ENCODE data around the gene SUSD4. TPM values are rescaled to one million over a fixed set of nuclear protein-coding genes. Genes with fewer than 3 reads are reported as not detected.

The SUSD4 gene
- total and polyA plus RNA-seq, 9 of the 15 experiments (the other 6 are each of a cell fraction or from before 2014, with no cell fraction given) = 0.06 to 1.7 (median 0.09) TPM; not detected in 4

GRCh38 chr1:223217781-223218180 is 146.2 kb downstream of the SUSD4 start:
- no peaks in the 10 kb centered on the region for H3K9me3 ChIP-seq (replicated peaks; ENCODE audit: control insufficient read depth, insufficient read depth, low read depth, low read length)
- no peak for ATAC-seq
- DNase-seq (ENCODE audit: extremely low read depth in 1 of 4, low spot score in 3 of 4) = no peak
- peak; percentile 35; the same call in 1 of the 2 replicates for TF ChIP-seq ZNF766 (CRISPR knock-in tag; conservative IDR thresholded peaks at IDR 0.05)
- TF ChIP-seq JUNB (CRISPR knock-in tag; conservative IDR thresholded peaks at IDR 0.05) = no peak
- TF ChIP-seq LARP7 (IDR thresholded peaks at IDR 0.05) = no peak
- H3K79me2 ChIP-seq (ENCODE audit: control insufficient read depth, insufficient read depth, low read length) = no peaks in the 10 kb centered on the region
- in situ Hi-C loops (cut with MboI) = no loop called here
- ChIA-PET CTCF (ENCODE audit: low intra/inter-chr PET ratio) (no interaction called here), POLR2A (no interaction called here)
- H3K27me3 ChIP-seq (ENCODE audit: control insufficient read depth in 2 of 2, insufficient read depth in 2 of 2, low read length in 2 of 2) = no peaks in the 10 kb centered on the region; a peak in 1 of 5 replicates
- H3K4me2 ChIP-seq (ENCODE audit: insufficient read depth, low read length) = no peak overlapping the region
- H3K27ac ChIP-seq (ENCODE audit: extremely low read depth, low read depth, low read length) = no peak overlapping the region
- H4K20me1 ChIP-seq (replicated peaks; ENCODE audit: control insufficient read depth, insufficient read depth, low read length) = no peaks in the 10 kb centered on the region
- no peak for FAIRE-seq
- no TSS peak for BruUV-seq (replicated peaks)
- H3K9ac ChIP-seq (ENCODE audit: insufficient read depth in 1 of 2, low read depth in 2 of 2, low read length in 2 of 2) = no peak overlapping the region
- WGBS (ENCODE audit: insufficient coverage, low coverage, missing lambda C conversion rate) = 27% methylated on average over 4 of the region's 4 CpGs
- no peaks in the 10 kb centered on the region for H3K4me1 ChIP-seq (replicated peaks in 1 of 2; ENCODE audit: control insufficient read depth in 2 of 2, insufficient read depth in 2 of 2, low read length in 2 of 2)
- no peaks in the 10 kb centered on the region for H3K36me3 ChIP-seq (ENCODE audit: control insufficient read depth, insufficient read depth, low read length)
- no peak overlapping the region for H3K4me3 ChIP-seq
- H3K9me1 ChIP-seq (ENCODE audit: control insufficient read depth, insufficient read depth, low read length) = no peaks in the 10 kb centered on the region
- no peak overlapping the region for H2AFZ ChIP-seq (ENCODE audit: low read depth, low read length)
- intact Hi-C loops (cut with micrococcal nuclease) = no loop called here

DNA sequence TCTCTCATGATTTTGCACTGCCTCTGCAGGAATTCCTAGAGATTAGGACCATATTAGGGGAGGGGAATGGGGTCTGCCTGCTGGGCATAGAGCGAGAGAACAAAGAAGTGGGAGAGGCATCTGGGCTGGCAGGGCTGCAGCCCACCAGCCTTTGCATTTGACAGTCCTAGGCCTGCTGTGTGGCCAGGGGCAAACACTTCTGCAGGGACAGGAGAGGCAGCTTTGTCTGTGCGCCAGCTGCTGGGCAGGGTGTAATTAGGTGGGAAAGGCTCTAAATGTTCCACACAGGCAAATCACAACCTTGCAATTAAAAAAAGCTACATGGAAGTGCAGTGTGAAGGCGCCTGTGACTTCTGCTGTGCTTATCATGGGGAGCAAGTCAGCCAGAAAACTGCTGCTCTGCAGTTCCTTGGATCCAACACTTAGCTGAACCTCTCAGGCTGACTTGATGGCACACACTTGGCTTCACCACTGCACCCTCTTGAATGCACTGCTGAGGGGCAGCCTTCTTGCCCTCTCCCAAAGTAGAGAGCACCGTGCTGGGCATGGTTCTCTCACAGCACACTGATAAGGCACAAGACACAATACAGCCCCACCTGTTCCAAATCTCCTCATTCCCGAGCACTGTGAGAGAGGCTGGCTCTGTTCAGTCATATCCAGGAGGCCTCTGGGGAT is 147.3 kb downstream of the SUSD4 start:
- no peak overlapping the region for H3K9ac ChIP-seq (ENCODE audit: insufficient read depth in 1 of 2, low read depth in 2 of 2, low read length in 2 of 2)
- in situ Hi-C loops (cut with MboI) (no loop called here), intact Hi-C loops (cut with micrococcal nuclease) (no loop called here)
- H2AFZ ChIP-seq (ENCODE audit: low read depth, low read length) = no peak overlapping the region
- no peak overlapping the region for H3K4me2 ChIP-seq (ENCODE audit: insufficient read depth, low read length)
- no peaks in the 10 kb centered on the region for H4K20me1 ChIP-seq (replicated peaks; ENCODE audit: control insufficient read depth, insufficient read depth, low read length)
- 37% methylated on average over 5 of the region's 5 CpGs for WGBS (ENCODE audit: insufficient coverage, low coverage, missing lambda C conversion rate)
- H3K79me2 ChIP-seq (ENCODE audit: control insufficient read depth, insufficient read depth, low read length) = no peaks in the 10 kb centered on the region
- no peaks in the 10 kb centered on the region for H3K9me1 ChIP-seq (ENCODE audit: control insufficient read depth, insufficient read depth, low read length)
- H3K4me3 ChIP-seq = no peak overlapping the region
- FAIRE-seq (no peak), DNase-seq (ENCODE audit: extremely low read depth in 1 of 4, low spot score in 3 of 4) (no peak), ATAC-seq (no peak)
- no peaks in the 10 kb centered on the region; a peak in 1 of 5 replicates for H3K27me3 ChIP-seq (ENCODE audit: control insufficient read depth in 2 of 2, insufficient read depth in 2 of 2, low read length in 2 of 2)
- no peaks in the 10 kb centered on the region for H3K9me3 ChIP-seq (replicated peaks; ENCODE audit: control insufficient read depth, insufficient read depth, low read depth, low read length)
- no peaks in the 10 kb centered on the region for H3K4me1 ChIP-seq (replicated peaks in 1 of 2; ENCODE audit: control insufficient read depth in 2 of 2, insufficient read depth in 2 of 2, low read length in 2 of 2)
- no peaks in the 10 kb centered on the region for H3K36me3 ChIP-seq (ENCODE audit: control insufficient read depth, insufficient read depth, low read length)
- no peak overlapping the region for H3K27ac ChIP-seq (ENCODE audit: extremely low read depth, low read depth, low read length)
- POLR2A ChIA-PET = no interaction called here
- CTCF ChIA-PET (ENCODE audit: low intra/inter-chr PET ratio) = no interaction called here
- no TSS peak for BruUV-seq (replicated peaks)
- TF ChIP-seq DACH1 (IDR thresholded peaks at IDR 0.05; ENCODE audit: partially characterized antibody) (no peak), MCM7 (IDR thresholded peaks at IDR 0.05) (no peak), ZBTB40 (IDR thresholded peaks at IDR 0.05) (no peak), ZBTB40 (CRISPR knock-in tag; IDR thresholded peaks at IDR 0.05) (no peak), HEY1 (CRISPR knock-in tag; IDR thresholded peaks at IDR 0.05; ENCODE audit: borderline replicate concordance) (no peak)

Measured in K562 (cell line).